Measurements from ENCODE around the gene TRIO. TPM values are rescaled to one million over a fixed set of nuclear protein-coding genes. Genes with fewer than 3 reads are reported as not detected.

The TRIO gene
- total RNA-seq, 1 experiment from 2014 or later = 68.4 TPM

DNA sequence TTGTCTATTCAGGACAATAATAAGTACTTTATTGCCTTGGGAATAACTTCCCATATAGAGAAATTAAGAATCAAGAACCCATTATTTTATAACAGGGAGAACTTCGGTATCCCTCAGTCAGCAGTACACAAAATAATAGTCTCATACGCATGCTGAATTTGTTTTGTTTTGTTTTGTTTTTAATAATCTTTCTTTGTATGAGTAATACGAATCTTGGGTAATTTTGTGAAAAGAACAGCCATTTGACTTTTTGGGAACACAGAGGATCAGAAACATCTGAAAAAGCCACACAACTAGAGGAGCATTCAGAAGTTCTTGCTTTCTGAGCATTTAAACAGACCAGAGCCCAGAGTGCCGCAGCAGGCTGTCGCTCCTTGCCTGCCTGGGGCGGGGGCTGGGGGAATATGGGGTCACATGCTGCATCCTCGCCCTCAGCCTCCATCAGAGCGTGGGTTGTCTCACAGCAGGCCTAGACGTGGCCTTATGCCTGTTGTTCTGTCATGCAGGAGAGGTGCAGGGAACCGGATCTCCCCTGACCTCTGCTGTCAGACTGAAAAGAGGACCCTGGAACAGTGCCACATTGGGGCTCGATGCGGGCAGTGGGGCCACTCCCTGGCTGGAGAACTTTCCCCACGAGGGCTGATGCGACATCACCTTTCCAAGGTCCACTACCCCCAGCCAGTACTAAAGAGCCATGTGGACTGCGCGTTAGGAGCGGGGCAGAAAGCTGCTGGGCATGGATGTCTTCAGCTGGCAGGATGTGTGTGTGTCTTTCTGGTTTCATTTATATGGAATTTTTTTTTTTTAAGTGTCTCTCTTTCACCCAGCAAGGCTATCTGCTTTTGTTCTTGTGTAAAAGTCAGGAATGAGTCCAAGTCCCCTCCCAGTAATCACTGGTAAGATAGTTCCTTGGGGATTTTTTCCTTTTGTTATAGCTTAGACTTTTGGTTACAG is 305.1 kb downstream of the TRIO start:
- Histone ChIP-seq H4K20me1 (ENCODE audit: insufficient read depth) (no peaks in the 10 kb centered on the region), H3K36me3 (ENCODE audit: control insufficient read depth in 1 of 2, insufficient read depth in 2 of 2, low read length in 2 of 2) (no peaks in the 10 kb centered on the region; a peak in 1 of 4 replicates), H3K4me1 (ENCODE audit: control insufficient read depth in 1 of 2, insufficient read depth in 2 of 2, low read length in 2 of 2) (peaks cover 7 to 9% of the 10 kb centered on the region in 2 experiments; a peak in 2 of 4 replicates), H3K4me2 (ENCODE audit: low read length) (no peak overlapping the region), H3K27ac (ENCODE audit: low read depth, low read length) (no peak overlapping the region), H2AFZ (ENCODE audit: low read depth, low read length, poor library complexity, severe bottlenecking) (no peak overlapping the region), H3K27me3 (ENCODE audit: insufficient read depth, low read length) (no peaks in the 10 kb centered on the region), H3K9me3 (ENCODE audit: control insufficient read depth in 1 of 2, insufficient read depth in 1 of 2, low read depth in 1 of 2, low read length in 2 of 2) (no peaks in the 10 kb centered on the region), H3K9ac (ENCODE audit: low read length) (no peak overlapping the region), H3K79me2 (ENCODE audit: insufficient read depth, low read length) (no peaks in the 10 kb centered on the region; the same call in 1 of the 2 replicates), H3K9me2 (ENCODE audit: insufficient read depth) (no peaks in the 10 kb centered on the region), H3K4me3 (replicated peaks in 1 of 2; ENCODE audit: low read depth in 1 of 2, low read length in 2 of 2) (no peak overlapping the region)
- CTCF ChIA-PET = no interaction called here
- no peak; the same call in 1 of the 2 replicates for ATAC-seq
- DNase-seq (ENCODE audit: low read depth, low spot score) = no peak
- RAD21 ChIA-PET (ENCODE audit: low non-redundant PET in 1 of 2, low total read pairs in 2 of 2, uncharacterized antibody in 2 of 2, unreplicated experiment in 2 of 2) = no interaction called here
- TF ChIP-seq, protein P1, sequence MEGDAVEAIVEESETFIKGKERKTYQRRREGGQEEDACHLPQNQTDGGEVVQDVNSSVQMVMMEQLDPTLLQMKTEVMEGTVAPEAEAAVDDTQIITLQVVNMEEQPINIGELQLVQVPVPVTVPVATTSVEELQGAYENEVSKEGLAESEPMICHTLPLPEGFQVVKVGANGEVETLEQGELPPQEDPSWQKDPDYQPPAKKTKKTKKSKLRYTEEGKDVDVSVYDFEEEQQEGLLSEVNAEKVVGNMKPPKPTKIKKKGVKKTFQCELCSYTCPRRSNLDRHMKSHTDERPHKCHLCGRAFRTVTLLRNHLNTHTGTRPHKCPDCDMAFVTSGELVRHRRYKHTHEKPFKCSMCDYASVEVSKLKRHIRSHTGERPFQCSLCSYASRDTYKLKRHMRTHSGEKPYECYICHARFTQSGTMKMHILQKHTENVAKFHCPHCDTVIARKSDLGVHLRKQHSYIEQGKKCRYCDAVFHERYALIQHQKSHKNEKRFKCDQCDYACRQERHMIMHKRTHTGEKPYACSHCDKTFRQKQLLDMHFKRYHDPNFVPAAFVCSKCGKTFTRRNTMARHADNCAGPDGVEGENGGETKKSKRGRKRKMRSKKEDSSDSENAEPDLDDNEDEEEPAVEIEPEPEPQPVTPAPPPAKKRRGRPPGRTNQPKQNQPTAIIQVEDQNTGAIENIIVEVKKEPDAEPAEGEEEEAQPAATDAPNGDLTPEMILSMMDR (IDR thresholded peaks at IDR 0.05 in 2 of 3, conservative IDR thresholded peaks at IDR 0.05 in 1 of 3; ENCODE audit: borderline replicate concordance in 1 of 3, insufficient read depth in 1 of 3, low read depth in 2 of 3, low read length in 2 of 3) = no peak
- TF ChIP-seq, protein P2, sequence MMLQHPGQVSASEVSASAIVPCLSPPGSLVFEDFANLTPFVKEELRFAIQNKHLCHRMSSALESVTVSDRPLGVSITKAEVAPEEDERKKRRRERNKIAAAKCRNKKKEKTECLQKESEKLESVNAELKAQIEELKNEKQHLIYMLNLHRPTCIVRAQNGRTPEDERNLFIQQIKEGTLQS (IDR thresholded peaks at IDR 0.05) = no peak
- TF ChIP-seq POLR2A (IDR thresholded peaks at IDR 0.05; ENCODE audit: borderline replicate concordance, extremely low read depth, insufficient read depth, insufficient read length) (no peak), RAD21 (IDR thresholded peaks at IDR 0.05; ENCODE audit: low read depth) (no peak), CBX3 (IDR thresholded peaks at IDR 0.05; ENCODE audit: low read depth) (no peak), TCF7L2 (IDR thresholded peaks at IDR 0.05; ENCODE audit: borderline replicate concordance, extremely low read depth, insufficient read depth, insufficient read length) (no peak), YY1 (IDR thresholded peaks at IDR 0.05; ENCODE audit: extremely low read depth, insufficient replicate concordance, low read depth, low read length) (no peak), ZFX (IDR thresholded peaks at IDR 0.05) (no peak), EZH2phosphoT487 (IDR thresholded peaks at IDR 0.05; ENCODE audit: borderline replicate concordance) (no peak), ELF1 (IDR thresholded peaks at IDR 0.05; ENCODE audit: borderline replicate concordance, low read depth) (no peak), ZNF274 (IDR thresholded peaks at IDR 0.05; ENCODE audit: low read depth, low read length) (no peak), JUND (IDR thresholded peaks at IDR 0.05) (no peak)
- TF ChIP-seq, protein P3, sequence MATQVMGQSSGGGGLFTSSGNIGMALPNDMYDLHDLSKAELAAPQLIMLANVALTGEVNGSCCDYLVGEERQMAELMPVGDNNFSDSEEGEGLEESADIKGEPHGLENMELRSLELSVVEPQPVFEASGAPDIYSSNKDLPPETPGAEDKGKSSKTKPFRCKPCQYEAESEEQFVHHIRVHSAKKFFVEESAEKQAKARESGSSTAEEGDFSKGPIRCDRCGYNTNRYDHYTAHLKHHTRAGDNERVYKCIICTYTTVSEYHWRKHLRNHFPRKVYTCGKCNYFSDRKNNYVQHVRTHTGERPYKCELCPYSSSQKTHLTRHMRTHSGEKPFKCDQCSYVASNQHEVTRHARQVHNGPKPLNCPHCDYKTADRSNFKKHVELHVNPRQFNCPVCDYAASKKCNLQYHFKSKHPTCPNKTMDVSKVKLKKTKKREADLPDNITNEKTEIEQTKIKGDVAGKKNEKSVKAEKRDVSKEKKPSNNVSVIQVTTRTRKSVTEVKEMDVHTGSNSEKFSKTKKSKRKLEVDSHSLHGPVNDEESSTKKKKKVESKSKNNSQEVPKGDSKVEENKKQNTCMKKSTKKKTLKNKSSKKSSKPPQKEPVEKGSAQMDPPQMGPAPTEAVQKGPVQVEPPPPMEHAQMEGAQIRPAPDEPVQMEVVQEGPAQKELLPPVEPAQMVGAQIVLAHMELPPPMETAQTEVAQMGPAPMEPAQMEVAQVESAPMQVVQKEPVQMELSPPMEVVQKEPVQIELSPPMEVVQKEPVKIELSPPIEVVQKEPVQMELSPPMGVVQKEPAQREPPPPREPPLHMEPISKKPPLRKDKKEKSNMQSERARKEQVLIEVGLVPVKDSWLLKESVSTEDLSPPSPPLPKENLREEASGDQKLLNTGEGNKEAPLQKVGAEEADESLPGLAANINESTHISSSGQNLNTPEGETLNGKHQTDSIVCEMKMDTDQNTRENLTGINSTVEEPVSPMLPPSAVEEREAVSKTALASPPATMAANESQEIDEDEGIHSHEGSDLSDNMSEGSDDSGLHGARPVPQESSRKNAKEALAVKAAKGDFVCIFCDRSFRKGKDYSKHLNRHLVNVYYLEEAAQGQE (IDR thresholded peaks at IDR 0.05; ENCODE audit: low read depth) = no peak
- TF ChIP-seq, protein P4, sequence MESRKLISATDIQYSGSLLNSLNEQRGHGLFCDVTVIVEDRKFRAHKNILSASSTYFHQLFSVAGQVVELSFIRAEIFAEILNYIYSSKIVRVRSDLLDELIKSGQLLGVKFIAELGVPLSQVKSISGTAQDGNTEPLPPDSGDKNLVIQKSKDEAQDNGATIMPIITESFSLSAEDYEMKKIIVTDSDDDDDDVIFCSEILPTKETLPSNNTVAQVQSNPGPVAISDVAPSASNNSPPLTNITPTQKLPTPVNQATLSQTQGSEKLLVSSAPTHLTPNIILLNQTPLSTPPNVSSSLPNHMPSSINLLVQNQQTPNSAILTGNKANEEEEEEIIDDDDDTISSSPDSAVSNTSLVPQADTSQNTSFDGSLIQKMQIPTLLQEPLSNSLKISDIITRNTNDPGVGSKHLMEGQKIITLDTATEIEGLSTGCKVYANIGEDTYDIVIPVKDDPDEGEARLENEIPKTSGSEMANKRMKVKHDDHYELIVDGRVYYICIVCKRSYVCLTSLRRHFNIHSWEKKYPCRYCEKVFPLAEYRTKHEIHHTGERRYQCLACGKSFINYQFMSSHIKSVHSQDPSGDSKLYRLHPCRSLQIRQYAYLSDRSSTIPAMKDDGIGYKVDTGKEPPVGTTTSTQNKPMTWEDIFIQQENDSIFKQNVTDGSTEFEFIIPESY (IDR thresholded peaks at IDR 0.05; ENCODE audit: extremely low read depth, insufficient replicate concordance, low read length) = no peak
- POLR2A ChIA-PET = no interaction called here
- BruUV-seq (replicated peaks) = no TSS peak
- intact Hi-C loops (cut with micrococcal nuclease) = no loop called here

Data from HCT116 (cell line).